Measurements from ENCODE around the gene BACH2.
"Not testable (repeated sequence)": the region's sequence is repeated elsewhere in the genome, so short reads cannot be mapped to it uniquely, and the experiment has no call there.

BACH2 gene

DNA sequence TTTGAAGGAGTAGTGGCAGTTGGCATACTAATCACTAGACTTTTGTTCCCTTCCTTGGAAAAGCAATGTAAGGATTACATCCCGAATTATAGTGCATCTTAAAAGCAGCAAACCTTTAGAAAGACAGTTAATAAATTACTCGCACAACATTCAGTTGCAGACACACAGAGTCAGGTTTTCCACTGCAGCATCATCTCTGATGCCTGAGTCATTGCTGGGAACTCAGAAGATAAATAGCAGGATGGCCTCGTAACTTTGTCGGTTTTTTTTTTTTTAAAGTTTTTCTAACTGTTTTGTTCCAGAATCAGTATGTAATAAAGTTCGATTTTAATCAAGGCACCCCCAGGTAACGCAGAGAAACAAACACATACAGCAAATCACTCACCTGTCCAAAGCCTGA, 368.0 kb downstream of the BACH2 start:
- DNase-seq = peak; percentile 60

- no peak for DNase-seq
Measured at GRCh38 chr6:89927791-89928550, 368.7 kb downstream of the BACH2 start.

DNA sequence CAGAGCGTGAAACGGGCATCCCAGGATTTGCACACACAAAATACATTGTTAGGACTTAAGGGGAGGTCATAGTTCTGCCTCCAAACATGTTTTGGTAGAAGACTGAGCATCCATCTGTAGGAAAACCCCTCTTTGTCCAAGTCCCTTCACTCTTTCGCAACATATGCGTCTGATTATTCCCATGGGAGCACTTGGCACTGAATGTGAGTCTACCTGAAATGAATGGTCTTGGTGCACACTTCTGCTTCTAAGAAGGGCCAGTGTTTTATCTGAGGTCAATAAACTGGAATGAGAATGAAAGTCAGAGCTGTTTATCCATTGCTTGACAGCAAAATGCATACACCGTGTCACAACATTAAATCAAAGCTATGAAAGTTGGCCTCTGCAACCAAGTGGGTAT, 369.4 kb downstream of the BACH2 start:
- no peak for DNase-seq

- no peak for DNase-seq
Measured at GRCh38 chr6:89925826-89926225, 370.8 kb downstream of the BACH2 start.

DNA sequence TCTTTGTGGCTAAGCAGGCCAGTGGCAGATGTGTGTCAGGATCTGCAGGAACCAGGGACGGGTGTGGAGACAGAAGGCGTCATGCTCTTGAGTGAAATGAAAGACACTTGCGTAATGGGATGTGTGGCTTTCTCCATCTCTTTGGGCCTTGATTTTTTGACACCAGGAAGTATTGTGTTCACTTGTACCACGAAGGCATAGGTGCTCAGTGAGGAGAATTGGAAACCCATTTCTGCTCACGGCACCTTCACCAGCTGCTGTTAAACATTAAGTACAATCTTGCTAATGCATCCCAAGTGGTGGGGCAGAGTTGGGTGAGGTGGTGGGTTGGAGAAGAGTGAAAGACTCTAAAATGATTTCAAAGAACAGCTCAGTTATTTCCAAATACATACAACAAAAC, 372.4 kb downstream of the BACH2 start:
- no peak for DNase-seq

- peak; percentile 5 for DNase-seq
Measured at GRCh38 chr6:89921691-89922090, 375.0 kb downstream of the BACH2 start.

DNA sequence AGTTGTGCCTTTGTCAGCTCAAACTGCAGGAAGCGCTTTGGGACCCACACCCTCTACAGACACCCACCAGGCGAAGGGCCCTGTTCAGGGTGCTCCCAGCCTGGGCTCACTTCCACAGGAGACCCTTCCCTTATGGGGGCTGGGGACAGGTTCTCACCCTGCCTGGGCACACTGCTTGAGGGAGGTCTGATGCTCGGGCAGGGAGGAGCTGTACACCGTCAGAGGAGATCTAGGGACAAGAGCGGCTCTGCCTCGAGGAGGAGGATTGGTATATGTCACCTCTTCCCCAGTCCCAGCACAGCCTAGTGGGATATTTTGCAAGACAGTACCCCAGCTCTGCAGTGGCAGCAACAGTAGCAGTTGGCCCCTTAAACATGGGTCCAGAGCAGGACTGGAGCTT, 375.4 kb downstream of the BACH2 start:
- no peak for DNase-seq

GRCh38 chr6:89917801-89918366, 378.8 kb downstream of the BACH2 start:
- DNase-seq = no peak

- no peak for DNase-seq
Measured at GRCh38 chr6:89917216-89917615, 379.4 kb downstream of the BACH2 start.

- DNase-seq = no peak
Measured at GRCh38 chr6:89916136-89916920, 380.3 kb downstream of the BACH2 start.

DNA sequence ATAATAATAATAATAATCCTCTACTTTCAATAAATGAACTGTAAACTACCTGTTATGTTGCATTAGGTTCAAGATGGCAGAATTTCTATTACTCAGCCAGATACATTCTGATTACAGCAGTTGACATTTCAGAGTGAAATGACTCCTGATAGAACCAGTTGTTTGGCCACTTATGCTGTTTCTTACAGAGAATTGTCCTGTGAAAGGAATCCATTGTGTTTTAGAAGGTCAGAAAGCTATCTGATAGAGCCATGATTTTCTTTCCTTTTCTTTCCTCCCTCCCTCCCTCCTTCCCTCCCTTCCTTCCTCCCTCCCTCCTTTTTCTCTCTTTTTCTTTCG, 385.8 kb downstream of the BACH2 start:
- DNase-seq = no peak

- DNase-seq = not testable (repeated sequence)
Measured at GRCh38 chr6:89910001-89910901, 386.4 kb downstream of the BACH2 start.

DNA sequence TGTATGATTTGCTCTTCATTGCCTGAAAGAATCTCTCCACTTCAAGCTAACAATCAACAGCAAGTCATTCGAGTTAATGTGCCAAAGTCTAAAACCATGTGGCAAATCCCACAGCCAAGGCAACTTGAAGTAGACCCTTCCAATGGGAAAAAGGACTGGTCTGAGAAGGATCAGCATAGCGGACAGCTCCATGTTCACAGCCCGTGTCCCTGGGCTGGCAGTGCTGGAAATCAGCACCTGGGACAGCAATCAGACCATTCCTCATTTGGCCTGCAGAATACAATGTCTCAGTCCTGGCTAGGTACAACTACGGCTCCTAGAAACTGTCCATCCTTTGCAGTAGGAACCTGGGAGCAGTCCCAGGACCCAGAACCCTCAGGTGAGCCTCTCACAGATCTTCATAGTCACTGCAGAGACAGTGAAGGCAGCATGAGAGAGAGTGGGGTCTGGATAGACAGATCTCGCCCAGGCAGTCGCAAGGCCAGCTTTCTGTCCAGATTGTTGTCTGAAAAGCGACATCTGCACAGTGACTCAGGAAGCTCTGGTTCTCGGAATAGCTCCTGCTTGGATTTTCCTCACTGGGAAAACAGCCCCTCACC, 401.3 kb downstream of the BACH2 start:
- DNase-seq = peak; percentile 68

DNA sequence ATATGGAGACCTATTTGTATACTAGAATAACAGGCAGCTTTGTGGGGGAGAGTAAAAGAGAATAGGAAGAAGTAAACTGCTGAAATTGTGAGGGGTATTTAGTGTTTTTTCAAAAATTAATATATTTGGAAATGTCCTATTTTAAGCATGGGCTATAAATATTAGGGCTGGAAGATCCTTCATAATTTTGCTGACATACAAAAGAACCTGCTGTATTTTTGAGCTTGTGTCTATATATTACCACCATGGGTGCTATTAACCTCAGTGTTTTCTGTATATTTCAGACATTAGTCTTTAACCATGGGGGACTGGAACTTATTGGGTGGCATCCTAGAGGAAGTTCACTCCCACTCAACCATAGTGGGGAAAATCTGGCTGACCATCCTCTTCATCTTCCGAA, 402.5 kb downstream of the BACH2 start, which contains the start of gene GJA10:
GJA10 (plus strand) TSS at position 301 of the 400 bp plus-strand sequence; CDS start at position 301, 0 bp downstream.
- no peak for DNase-seq

DNA sequence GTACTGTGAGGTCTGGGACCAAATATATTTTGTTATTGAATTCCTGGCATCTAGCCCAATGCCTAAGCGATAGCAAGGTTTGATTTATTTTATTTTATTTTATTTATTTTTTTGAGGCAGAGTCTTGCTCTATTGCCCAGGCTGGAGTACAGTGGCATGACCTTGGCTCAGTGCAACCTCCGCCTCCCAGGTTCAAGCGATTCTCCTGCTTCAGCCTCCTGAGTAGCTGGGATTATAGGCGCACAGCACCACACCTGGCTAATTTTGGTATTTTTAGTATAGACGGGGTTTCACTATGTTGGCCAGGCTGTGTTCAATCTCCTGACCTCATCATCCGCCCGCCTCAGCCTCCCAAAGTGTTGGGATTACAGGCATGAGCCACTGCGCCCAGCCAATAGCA, 404.1 kb downstream of the BACH2 start:
- not testable (repeated sequence) for DNase-seq

- not testable (repeated sequence) for DNase-seq
Measured at GRCh38 chr6:89890845-89891528, 405.7 kb downstream of the BACH2 start.

- DNase-seq = no peak
Measured at GRCh38 chr6:89888871-89889270, 407.8 kb downstream of the BACH2 start.

DNA sequence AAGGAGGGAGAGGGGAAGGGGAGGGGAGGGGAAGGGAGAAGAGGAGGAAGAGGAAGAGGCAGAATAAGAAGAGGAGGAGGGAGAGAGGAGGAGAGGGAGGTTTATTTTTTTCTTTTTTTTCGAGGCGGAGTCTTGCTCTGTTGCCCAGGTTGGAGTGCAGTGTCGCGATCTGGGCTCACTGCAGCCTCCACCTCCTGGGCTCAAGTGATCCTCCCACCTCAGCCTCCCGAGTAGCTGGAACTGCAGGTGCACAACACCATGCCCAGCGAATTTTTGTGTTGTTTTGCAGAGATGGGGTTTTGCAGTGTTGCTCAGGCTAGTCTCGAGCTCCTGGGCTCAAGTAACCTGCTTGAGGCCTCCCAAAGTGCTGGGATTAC, 408.5 kb downstream of the BACH2 start:
- no peak for DNase-seq

DNA sequence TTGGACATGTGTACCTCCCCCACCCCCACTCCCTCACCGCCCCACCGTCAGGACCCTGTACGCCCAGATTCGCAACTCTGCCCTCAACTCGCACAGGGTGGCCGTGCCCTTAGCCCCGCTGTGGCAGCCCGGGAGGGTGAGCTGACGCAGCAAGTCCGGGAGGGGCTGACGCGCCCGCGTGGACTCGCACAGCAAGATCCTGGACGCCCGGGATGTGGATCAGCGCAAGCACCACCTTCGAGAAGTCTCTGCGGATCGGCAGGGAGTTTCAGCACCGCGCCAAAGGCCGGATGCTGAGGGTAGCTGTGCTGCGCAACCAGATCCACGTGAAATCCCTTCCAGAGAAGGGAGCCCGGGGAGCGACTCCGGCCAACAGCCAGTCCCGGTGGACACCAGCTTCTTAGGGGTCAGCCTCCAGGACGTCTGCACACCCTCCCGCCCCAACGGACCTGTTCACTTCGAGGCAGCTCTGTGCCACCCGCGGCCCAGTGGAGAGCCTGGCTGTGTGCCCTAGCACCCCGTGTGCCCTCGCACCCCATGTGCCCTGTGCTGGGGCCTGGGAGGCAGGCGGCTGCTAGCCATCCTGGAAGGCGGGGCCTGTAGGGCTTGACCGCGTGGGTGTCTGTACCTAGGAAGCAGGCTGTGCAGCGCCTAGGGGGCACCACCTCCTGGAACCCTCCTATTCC, 409.0 kb downstream of the BACH2 start:
- peak; percentile 8 for DNase-seq

DNA sequence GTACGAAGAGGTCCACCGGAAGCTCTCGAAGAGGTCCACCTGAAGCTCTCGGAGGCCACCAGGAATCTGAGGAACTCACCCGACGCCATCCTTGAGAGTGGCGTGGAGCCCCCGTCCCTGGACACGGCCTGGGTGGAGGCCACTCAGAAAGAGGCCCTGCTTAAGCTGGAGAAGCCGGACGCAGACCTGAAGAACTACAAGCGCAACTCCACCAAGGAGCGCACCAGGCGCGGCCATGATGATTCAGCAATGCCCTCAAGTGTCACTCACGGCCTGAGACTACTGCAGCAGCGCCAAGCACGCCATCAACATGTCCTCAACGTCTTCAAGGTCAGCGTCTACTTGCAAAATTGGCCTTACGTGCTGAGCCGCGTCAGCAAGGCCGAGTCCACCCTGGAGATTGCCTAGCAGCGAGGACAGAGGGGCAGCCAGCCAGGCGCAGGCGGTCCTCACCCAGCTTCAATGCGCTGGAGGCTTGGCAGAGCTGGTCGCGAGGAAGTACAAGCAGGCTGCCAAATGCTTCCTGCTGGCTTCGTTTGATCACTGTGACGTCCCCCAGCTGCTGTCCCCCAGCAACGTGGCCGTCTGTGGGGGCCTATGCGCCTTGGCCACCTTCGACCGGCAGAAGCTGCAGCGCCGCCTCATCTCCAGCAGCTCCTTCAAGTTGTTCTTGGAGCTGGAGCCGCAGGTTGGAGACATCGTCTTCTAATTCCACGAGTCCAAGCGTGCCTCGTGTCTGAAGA, 410.1 kb downstream of the BACH2 start:
- DNase-seq = no peak
